Type B pancreatic cell (in vitro differentiated cells): ENCODE data around the gene DNAJB8. TPM values are rescaled to one million over a fixed set of nuclear protein-coding genes. Genes with fewer than 3 reads are reported as not detected.

Experiments
- DNase-seq: peaks from one replicate; pipeline ENCODE4 v3.0.0; 2021; ENCODE audit warnings: mixed read lengths; ENCODE audit not compliant: unreplicated experiment; ENCODE audit errors: extremely low spot score
- H3K27ac Mint-ChIP-seq: 2 replicates; pipeline ENCODE4 v1.8.0; 2021; ENCODE audit warnings: mild to moderate bottlenecking, mixed read lengths
- H3K27me3 Mint-ChIP-seq: 2 replicates; pipeline ENCODE4 v1.8.0; 2021; ENCODE audit warnings: mixed read lengths
- H3K36me3 Mint-ChIP-seq: 2 replicates; pipeline ENCODE4 v1.8.0; 2021; ENCODE audit warnings: mixed read lengths
- H3K4me1 Mint-ChIP-seq: one replicate; pipeline ENCODE4 v1.8.0; 2021; ENCODE audit warnings: mixed read lengths; ENCODE audit not compliant: unreplicated experiment
- H3K4me3 Mint-ChIP-seq: 2 replicates; pipeline ENCODE4 v1.8.0; 2021; ENCODE audit warnings: mild to moderate bottlenecking, mixed read lengths
- H3K9me3 Mint-ChIP-seq: 2 replicates; pipeline ENCODE4 v1.8.0; 2021; ENCODE audit warnings: mixed read lengths
- CTCF ChIP-seq: fragments of 200-600 bp; sonication (generic); conservative IDR thresholded peaks from 2 replicates; pipeline ENCODE4 v1.5.0; 2021; ENCODE audit warnings: antibody characterized with exemption, mild to moderate bottlenecking
- total RNA-seq: library from RNA; stranded (reverse); gene quantifications from 2 replicates; pipeline ENCODE4 v1.2.1, GENCODE V29; 2021; ENCODE audit warnings: low replicate concordance

Gene DNAJB8
- total RNA-seq, 1 donor from 2014 or later: not detected

- peaks cover 30% of the 10 kb centered on the region for H3K27me3 Mint-ChIP-seq
- peaks cover 5% of the 10 kb centered on the region for H3K4me1 Mint-ChIP-seq
- no peak overlapping the region for H3K4me3 Mint-ChIP-seq
- no peak overlapping the region for H3K27ac Mint-ChIP-seq
- H3K36me3 Mint-ChIP-seq: no peaks in the 10 kb centered on the region
- no peak for TF ChIP-seq CTCF
- no peaks in the 10 kb centered on the region for H3K9me3 Mint-ChIP-seq
- no peak for DNase-seq
Observed at GRCh38 chr3:128443771-128444170, 22.9 kb downstream of the DNAJB8 start.

- no peak for TF ChIP-seq CTCF
- Mint-ChIP-seq H3K27ac (no peak overlapping the region), H3K36me3 (no peaks in the 10 kb centered on the region), H3K4me1 (no peaks in the 10 kb centered on the region), H3K4me3 (no peak overlapping the region), H3K27me3 (peaks cover 25% of the 10 kb centered on the region), H3K9me3 (no peaks in the 10 kb centered on the region)
- no peak for DNase-seq
Observed at GRCh38 chr3:128442949-128443348, 23.7 kb downstream of the DNAJB8 start.

- no peaks in the 10 kb centered on the region for H3K4me1 Mint-ChIP-seq
- H3K9me3 Mint-ChIP-seq: no peaks in the 10 kb centered on the region
- no peak for TF ChIP-seq CTCF
- DNase-seq: no peak
- H3K4me3 Mint-ChIP-seq: no peak overlapping the region
- H3K36me3 Mint-ChIP-seq: no peaks in the 10 kb centered on the region
- H3K27ac Mint-ChIP-seq: no peak overlapping the region
- H3K27me3 Mint-ChIP-seq: peaks cover 22% of the 10 kb centered on the region
Observed at GRCh38 chr3:128442070-128442469, 24.6 kb downstream of the DNAJB8 start.

GRCh38 chr3:128439226-128439625 is 27.5 kb downstream of the DNAJB8 start:
- no peak for TF ChIP-seq CTCF
- Mint-ChIP-seq H3K4me3 (no peak overlapping the region), H3K27me3 (peaks cover 25% of the 10 kb centered on the region), H3K27ac (no peak overlapping the region), H3K36me3 (no peaks in the 10 kb centered on the region), H3K4me1 (peaks cover 4% of the 10 kb centered on the region), H3K9me3 (no peaks in the 10 kb centered on the region)
- no peak for DNase-seq

GRCh38 chr3:128438488-128439072 is 28.1 kb downstream of the DNAJB8 start:
- Mint-ChIP-seq H3K4me1 (peaks cover 4% of the 10 kb centered on the region), H3K36me3 (no peaks in the 10 kb centered on the region), H3K9me3 (no peaks in the 10 kb centered on the region), H3K27ac (no peak overlapping the region), H3K4me3 (no peak overlapping the region), H3K27me3 (peaks cover 27% of the 10 kb centered on the region)
- TF ChIP-seq CTCF: peak; percentile 64
- DNase-seq: no peak

- TF ChIP-seq CTCF: no peak
- H3K4me1 Mint-ChIP-seq: peaks cover 15% of the 10 kb centered on the region
- no peak for DNase-seq
- no peaks in the 10 kb centered on the region for H3K36me3 Mint-ChIP-seq
- H3K9me3 Mint-ChIP-seq: no peaks in the 10 kb centered on the region
- H3K4me3 Mint-ChIP-seq: peak overlapping the region; percentile 40
- peak overlapping the region; percentile 67 for H3K27ac Mint-ChIP-seq
- peaks cover 37% of the 10 kb centered on the region for H3K27me3 Mint-ChIP-seq
Observed at GRCh38 chr3:128436214-128436613, 30.5 kb downstream of the DNAJB8 start.
